Dedifferentiated amniotic fluid mesenchymal stem cell (primary cell): ENCODE measurements around the gene ZSWIM8.
"Not testable (repeated sequence)": the region's sequence is repeated elsewhere in the genome, so short reads cannot be mapped to it uniquely, and the experiment has no call there.

Experiments used
- DNase-seq: peaks from one replicate; pipeline ENCODE4 v3.0.0-alpha.2; 2016; ENCODE audit errors: extremely low spot score

ZSWIM8 gene

DNA sequence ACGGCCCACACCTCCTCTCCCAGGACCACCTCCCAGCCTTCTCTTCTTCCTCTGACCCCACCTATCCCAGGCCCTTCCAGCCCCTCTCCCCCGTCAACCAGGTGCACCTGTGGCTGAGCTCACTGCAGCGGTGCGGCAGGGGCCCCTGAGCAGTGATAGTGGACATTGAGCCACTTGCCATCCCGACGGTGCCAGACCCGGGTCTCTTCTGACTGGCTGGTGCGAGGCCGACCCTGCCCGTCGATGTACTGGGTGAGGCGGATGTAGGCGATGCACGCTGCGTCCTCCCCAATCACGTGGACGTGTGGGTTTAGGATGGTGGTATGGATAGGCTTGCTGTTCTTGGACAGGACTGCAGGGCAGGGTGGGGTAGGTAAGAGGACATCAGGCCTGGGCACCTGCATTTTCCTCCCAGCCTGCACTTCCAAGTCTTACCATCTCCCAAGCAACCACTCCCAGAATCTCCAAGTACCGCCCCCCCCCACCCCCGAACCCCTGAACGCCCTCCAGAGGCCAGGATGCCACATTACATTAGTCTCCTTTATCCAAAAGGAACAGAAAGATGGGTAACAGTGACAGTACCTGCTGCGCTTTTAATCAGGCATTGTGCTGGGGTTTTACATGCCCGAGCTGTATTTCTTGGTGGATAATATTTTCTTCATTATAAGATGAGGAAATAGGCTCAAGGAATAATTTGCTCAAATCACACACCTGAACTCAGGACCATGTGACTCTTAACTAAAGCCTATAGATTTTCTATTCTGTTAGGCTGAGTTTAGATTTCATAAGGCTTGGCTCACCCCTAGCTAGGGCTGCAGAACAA is 29.7 kb downstream of the ZSWIM8 start:
- DNase-seq, result no peak

DNA sequence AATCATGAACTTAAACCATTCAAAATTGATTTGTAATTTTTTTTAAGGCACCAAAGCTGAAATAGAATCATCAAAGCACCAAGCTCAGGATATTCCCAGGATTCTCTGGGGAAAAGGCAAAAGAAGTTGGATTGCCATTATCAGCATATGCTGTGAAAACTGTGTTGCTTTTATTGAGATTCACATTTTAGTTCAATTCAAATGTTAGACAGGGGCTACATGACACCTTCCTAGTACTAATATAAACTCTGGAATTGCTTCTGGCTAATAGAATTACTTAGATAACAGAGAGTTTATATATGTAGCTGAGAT is 30.3 kb downstream of the ZSWIM8 start:
- no peak for DNase-seq

DNA sequence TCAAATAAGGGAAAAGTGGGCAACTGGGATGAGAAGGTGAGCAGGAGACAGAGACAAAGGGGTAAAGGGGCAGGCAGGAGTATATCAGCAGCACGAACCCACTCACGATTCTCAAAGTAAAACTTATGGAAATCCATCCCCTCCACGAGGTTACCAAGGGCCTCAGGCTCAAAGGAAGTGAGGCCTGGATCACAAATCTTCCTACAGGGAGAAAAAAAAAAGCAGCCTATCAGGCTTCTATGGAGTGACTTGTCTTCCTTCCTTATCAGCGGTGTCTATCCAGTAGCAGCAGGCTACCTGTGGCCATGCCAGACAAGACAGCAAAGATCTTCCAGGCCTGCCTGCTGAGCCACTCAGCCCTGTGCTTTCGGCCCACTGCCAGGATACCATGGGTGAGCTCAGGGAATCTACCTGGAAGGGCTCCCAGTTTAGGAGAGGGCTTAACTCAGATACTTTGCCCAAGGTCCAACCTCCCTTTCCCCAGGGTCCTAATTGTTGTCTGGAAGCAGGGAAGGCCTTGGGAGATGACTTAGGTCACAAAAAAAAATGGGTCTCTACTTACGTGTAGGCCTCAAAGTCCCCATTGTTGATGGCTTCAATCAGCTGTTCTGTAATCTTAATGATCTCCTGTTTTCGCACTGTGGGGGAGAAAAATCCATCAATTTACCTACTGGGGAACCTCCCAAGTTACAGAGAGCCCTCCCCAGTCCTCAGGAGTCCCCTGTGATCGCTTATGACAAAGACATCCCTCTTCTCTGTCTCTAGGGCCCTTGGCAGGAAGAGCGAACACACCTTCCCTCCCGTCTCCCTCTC is 31.7 kb downstream of the ZSWIM8 start:
- no peak for DNase-seq

DNA sequence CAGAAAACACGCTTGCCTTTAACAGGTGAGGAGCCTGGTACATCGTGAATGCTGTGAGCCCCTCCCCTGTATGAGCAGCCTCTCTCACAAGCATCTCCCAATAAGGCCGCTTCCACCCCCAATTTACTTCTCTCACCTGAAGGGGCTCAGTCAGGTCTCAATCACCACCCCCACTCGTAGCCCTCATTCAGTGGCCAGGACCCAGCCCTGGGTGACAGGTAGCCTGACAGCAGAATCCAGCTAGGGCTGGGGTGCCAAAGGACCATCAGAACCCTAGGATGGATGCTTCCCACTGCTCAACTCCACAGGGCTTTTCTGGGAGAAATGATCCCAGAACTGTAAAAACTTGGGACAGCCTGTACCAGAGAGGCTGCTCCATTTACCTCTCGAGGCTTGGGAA is 32.4 kb downstream of the ZSWIM8 start:
- no peak for DNase-seq

DNA sequence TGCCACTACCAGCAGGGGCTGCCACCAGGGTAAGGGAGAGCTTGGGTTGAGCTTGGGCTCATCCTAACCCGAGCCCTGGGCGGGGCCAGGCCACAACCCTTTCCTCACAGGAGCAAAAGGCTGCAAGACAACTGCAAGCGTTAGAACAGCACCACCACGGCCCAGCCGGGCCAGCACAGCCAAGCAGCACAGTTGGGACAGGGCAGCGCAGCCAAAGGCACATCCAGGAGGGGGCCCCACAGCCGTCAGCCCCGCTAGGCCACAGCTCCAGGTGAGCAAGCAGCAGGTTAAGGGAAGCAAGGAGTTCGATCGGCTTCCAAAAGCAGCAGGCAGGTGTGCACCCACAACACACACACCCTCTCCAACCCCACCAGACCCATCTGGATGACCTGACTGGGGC is 33.0 kb downstream of the ZSWIM8 start:
- no peak for DNase-seq

DNA sequence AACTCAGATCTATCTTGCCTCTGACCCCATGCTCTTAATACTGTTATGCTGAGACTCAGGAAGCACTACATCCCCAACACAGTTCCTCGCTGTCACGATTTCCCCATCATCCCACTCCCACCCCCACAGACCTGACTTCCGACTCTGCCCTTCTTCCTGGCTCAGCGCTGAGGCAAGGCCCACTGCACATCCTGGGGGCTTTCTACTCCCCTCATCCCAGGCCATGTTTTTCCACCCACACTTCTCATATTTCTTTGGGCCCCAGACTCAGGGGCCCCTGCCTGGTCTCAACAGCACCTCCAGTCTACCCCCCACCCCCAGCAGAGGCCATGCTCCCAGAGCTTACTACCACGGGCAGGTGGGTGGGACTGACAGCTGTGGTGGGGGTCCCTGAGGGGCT is 33.7 kb downstream of the ZSWIM8 start:
- DNase-seq, result no peak

- no peak for DNase-seq
Observed at GRCh38 chr10:73819513-73820093, 34.2 kb downstream of the ZSWIM8 start.

DNA sequence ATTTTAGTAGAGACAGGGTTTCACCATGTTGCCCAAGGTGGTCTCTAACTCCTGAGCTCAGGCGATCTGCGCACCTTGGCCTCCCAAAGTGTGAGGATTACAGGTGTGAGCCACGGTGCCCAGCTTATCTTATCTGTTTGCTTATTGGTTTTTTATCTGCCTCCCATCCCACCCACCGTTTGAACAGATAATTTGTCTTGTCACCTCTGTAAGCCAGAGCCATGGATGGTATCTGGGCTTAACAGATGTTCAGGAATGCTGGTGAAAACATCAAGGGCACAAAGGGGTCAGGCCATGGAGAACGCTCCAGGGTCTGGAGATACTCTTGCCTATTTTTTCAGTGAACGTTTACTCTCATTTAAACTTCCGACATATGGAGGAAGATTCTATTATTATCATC is 38.0 kb downstream of the ZSWIM8 start:
- DNase-seq, result no peak

GRCh38 chr10:73824146-73824725 is 38.8 kb downstream of the ZSWIM8 start:
- no peak for DNase-seq

DNA sequence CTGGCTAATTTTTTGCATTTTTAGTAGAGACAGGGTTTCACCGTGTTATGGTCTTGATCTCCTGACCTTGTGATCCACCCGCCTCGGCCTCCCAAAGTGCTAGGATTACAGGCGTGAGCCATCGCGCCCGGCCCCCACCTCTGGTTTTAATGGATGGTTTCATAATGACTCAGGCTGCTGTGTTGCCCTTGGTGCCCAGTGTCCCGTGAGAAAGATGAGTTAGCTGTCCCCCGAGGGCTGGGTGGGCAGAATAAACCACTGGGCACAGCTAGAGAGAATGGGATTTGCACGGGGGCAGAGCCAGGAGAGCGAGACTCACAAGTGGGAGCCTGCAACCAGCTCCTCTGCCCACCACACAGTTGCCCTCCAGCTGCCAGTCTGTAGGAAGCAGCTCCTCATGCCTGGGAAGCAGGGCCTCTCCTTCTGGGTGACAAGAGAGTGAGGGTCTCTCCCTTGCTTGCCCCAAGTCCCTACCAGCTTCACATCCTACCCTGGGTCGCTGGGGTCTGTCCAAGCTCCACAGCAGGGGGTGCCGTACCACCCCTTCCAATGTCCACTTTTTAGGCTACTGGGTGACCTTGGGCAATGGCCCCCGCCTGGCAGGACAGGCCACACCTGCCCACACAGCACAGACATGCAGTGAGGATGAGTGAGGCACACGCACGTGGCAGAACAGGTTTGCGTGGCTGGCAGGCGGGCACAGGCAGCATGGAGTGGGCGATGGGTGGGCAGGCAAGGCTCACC is 42.1 kb downstream of the ZSWIM8 start:
- DNase-seq, result peak; percentile 29

GRCh38 chr10:73828161-73828560 is 42.8 kb downstream of the ZSWIM8 start:
- DNase-seq, result no peak

GRCh38 chr10:73829090-73829489 is 43.7 kb downstream of the ZSWIM8 start:
- not testable (repeated sequence) for DNase-seq

DNA sequence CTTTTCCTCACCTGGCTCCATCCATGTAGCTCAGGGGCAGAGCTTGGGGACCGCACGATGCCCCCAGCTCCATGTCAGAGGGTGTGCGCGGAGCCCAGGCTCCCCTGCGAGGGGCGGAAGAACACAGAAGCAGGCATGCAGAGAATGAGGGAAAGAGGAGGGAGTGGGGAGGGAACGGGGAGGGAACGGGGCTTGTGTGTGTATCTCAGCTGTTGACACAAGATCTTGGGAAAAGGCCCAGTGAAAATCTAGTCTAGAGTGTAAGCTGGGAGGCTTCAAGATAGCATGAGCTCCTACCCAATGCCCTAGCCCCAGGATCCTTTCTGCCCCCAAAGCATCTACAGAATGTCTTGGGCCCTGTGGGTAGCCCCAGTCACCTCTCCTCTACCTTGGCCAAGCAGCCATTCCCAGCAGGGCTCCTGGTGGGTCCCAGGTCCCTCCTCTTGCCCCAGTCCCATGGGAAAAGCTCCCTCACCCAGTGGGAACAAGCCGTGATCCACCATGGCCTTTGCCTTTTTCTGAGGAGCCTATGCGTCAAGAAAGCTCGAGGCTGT is 51.1 kb downstream of the ZSWIM8 start:
- no peak for DNase-seq

- DNase-seq, result peak; percentile 61
Observed at GRCh38 chr10:73837072-73837471, 51.7 kb downstream of the ZSWIM8 start.

- no peak for DNase-seq
Observed at GRCh38 chr10:73838008-73838567, 52.7 kb downstream of the ZSWIM8 start.

GRCh38 chr10:73838827-73839226 is 53.4 kb downstream of the ZSWIM8 start:
- DNase-seq, result no peak

GRCh38 chr10:73839276-73839966 is 54.0 kb downstream of the ZSWIM8 start:
- no peak for DNase-seq

DNA sequence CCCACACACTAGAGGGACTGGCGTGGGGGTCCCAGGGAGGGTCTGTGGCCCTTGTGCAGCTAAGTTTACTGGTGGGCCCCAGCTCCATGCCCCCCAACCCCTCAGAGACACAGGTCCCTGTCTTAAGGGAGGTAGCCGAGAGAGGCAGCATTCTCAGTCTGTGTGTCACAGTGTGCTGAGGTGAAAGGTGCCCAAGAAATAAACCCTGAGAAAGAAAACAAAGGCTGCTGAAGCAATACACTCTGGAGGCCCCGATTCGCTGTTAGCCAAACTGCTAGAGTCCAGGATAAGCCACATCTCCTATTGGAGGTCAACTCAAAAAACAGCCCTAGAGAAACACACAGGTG is 54.6 kb downstream of the ZSWIM8 start:
- no peak for DNase-seq

GRCh38 chr10:73840403-73841060 is 55.1 kb downstream of the ZSWIM8 start:
- no peak for DNase-seq

GRCh38 chr10:73841061-73841421 is 55.6 kb downstream of the ZSWIM8 start:
- DNase-seq, result no peak
